Adrenal gland (tissue), 5 donors: ENCODE measurements around the gene TBKBP1.

Source experiments
- POLR2A ChIP-seq, 2 donors: fragments of 450-650 bp; IDR thresholded peaks; one replicate each; pipeline ENCODE4 v1.6.1; 2017; ENCODE audit warnings: antibody characterized with exemption in 2 of 2, mild to moderate bottlenecking in 2 of 2, moderate library complexity in 1 of 2
- TF ChIP-seq, protein P1 (sequence below), 6 experiments: fragments of 450-650 bp in 4 of 6; fragments of 200-600 bp in 2 of 6; sonication (generic) in 1 of 6; IDR thresholded peaks; 1 replicate in 5 of 6; 2 replicates in 1 of 6; pipeline versions ENCODE4 v1.5.1 to v1.8.0; 2016 to 2021; ENCODE audit warnings: antibody characterized with exemption in 6 of 6, mild to moderate bottlenecking in 2 of 6, moderate library complexity in 1 of 6
- donor health status: DM: no; HTN: no; CAD: no.

DNA sequence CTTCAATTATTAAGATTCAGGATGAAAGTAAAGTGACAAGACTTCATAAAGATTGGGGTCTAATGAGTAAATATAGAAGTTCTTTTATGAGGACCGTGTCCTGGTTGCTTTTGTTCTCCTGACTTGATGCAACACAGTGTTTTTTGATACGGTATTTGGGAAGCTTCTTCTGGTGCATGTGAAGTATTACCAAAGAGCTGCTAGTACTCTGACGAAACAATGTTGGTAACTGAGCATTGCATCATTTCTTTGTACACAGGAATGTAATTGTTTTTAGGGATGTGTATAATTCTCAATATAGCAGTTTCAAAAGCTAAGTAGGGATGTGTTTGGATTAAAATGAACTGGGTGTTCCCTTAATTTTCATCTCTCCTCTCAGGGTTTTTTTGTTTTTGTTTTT, 28.3 kb upstream of the TBKBP1 start:
- TF ChIP-seq, protein P1, sequence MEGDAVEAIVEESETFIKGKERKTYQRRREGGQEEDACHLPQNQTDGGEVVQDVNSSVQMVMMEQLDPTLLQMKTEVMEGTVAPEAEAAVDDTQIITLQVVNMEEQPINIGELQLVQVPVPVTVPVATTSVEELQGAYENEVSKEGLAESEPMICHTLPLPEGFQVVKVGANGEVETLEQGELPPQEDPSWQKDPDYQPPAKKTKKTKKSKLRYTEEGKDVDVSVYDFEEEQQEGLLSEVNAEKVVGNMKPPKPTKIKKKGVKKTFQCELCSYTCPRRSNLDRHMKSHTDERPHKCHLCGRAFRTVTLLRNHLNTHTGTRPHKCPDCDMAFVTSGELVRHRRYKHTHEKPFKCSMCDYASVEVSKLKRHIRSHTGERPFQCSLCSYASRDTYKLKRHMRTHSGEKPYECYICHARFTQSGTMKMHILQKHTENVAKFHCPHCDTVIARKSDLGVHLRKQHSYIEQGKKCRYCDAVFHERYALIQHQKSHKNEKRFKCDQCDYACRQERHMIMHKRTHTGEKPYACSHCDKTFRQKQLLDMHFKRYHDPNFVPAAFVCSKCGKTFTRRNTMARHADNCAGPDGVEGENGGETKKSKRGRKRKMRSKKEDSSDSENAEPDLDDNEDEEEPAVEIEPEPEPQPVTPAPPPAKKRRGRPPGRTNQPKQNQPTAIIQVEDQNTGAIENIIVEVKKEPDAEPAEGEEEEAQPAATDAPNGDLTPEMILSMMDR (IDR thresholded peaks at IDR 0.05) = no peak
- TF ChIP-seq POLR2A (IDR thresholded peaks at IDR 0.05) = no peak
